HL-60 (cell line): ENCODE data around the gene LIG1.

Source experiments
- GABPA ChIP-seq: IDR thresholded peaks from 2 replicates; pipeline ENCODE4 v1.6.1; 2012; ENCODE audit warnings: low read depth
- TF ChIP-seq, protein P1 (sequence below): IDR thresholded peaks from one replicate; pipeline ENCODE4 v1.5.1; 2011; ENCODE audit warnings: low read length, control low read depth, inconsistent platforms; ENCODE audit not compliant: insufficient read depth
- TF ChIP-seq, protein P2 (sequence below): IDR thresholded peaks from 2 replicates; pipeline ENCODE4 v1.6.1; 2012; ENCODE audit warnings: low read depth; ENCODE audit not compliant: insufficient replicate concordance

DNA sequence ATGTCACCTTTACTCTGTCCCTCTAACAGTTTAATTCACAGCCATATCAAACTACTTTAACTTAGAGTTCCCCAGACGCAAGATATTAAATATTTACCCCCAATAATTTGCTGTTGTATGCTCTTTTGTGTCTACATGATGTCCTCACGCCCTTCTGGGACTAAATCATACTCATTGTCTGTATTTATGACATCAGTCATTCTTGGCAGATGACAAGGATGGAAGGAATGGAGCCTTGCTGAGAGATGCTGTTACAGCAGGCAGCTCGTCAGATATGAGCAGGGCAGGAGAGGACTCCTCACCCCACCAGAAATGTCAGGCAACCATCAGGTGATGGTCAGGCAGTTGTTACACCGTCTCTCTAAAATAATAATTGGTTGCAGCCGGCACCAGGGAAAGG lies 43.8 kb upstream of the LIG1 start:
- TF ChIP-seq, protein P1, sequence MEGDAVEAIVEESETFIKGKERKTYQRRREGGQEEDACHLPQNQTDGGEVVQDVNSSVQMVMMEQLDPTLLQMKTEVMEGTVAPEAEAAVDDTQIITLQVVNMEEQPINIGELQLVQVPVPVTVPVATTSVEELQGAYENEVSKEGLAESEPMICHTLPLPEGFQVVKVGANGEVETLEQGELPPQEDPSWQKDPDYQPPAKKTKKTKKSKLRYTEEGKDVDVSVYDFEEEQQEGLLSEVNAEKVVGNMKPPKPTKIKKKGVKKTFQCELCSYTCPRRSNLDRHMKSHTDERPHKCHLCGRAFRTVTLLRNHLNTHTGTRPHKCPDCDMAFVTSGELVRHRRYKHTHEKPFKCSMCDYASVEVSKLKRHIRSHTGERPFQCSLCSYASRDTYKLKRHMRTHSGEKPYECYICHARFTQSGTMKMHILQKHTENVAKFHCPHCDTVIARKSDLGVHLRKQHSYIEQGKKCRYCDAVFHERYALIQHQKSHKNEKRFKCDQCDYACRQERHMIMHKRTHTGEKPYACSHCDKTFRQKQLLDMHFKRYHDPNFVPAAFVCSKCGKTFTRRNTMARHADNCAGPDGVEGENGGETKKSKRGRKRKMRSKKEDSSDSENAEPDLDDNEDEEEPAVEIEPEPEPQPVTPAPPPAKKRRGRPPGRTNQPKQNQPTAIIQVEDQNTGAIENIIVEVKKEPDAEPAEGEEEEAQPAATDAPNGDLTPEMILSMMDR: no peak
- no peak for TF ChIP-seq GABPA
- TF ChIP-seq, protein P2, sequence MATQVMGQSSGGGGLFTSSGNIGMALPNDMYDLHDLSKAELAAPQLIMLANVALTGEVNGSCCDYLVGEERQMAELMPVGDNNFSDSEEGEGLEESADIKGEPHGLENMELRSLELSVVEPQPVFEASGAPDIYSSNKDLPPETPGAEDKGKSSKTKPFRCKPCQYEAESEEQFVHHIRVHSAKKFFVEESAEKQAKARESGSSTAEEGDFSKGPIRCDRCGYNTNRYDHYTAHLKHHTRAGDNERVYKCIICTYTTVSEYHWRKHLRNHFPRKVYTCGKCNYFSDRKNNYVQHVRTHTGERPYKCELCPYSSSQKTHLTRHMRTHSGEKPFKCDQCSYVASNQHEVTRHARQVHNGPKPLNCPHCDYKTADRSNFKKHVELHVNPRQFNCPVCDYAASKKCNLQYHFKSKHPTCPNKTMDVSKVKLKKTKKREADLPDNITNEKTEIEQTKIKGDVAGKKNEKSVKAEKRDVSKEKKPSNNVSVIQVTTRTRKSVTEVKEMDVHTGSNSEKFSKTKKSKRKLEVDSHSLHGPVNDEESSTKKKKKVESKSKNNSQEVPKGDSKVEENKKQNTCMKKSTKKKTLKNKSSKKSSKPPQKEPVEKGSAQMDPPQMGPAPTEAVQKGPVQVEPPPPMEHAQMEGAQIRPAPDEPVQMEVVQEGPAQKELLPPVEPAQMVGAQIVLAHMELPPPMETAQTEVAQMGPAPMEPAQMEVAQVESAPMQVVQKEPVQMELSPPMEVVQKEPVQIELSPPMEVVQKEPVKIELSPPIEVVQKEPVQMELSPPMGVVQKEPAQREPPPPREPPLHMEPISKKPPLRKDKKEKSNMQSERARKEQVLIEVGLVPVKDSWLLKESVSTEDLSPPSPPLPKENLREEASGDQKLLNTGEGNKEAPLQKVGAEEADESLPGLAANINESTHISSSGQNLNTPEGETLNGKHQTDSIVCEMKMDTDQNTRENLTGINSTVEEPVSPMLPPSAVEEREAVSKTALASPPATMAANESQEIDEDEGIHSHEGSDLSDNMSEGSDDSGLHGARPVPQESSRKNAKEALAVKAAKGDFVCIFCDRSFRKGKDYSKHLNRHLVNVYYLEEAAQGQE: no peak
